DMS53 treated with DMSO at 0.1 percent for 48 hours (cell line): ENCODE measurements around the gene NEDD4L.
"Not testable (repeated sequence)": the region's sequence is repeated elsewhere in the genome, so short reads cannot be mapped to it uniquely, and the experiment has no call there.

Experiments used
- DNase-seq: peaks from one replicate; lab custom pipeline; 2025; ENCODE audit not compliant: unreplicated experiment; lab: John Stamatoyannopoulos, UW

The NEDD4L gene

DNA sequence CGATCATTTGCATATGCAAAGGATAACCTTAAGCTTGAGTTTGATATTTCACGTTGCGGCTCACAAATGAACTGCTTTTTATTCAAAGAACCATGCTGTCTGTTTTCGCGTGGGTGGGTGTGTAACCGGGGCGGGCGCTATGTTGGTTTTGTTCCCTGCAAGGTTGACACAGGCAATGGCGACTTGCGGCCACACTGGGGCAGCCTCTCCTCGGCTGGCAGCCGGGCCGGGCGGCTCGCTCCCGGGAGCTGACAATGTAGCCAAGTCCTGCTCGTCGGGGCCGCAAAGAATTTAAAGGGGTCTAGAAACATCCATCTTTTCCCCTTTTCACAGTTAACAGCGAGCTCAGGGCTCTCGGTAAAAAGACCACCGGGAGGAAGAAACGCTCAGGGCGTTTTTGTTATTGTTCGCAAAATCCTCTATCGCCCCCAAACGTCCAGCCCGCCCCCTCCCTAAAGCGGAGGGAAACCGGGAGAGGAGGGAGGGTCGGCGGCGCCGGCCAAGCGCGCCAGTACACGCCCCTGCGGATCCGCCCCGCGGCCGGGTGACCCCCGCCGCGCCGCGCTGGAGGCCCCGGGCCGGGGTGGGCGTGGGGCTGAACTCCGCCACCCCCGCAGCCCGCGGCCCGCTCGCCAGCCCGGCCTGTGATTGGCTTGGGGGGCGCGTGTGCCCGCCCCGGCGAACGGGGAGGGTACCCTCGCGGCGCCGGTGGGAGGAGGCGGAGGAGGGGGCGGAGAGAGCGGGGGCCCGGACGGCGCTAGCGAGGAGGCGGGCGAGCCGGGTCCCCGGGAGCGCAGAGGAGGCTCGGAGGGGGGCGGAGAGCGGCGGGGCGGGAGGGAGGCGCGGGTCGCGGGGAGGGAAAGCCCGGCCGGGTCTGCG, at the start of gene NEDD4L:
Gene NEDD4L (plus strand): TSS at position 736 of the 879 bp plus-strand sequence. CDS start 435 bp downstream, outside the sequence.
- DNase-seq = peak; percentile 96

DNA sequence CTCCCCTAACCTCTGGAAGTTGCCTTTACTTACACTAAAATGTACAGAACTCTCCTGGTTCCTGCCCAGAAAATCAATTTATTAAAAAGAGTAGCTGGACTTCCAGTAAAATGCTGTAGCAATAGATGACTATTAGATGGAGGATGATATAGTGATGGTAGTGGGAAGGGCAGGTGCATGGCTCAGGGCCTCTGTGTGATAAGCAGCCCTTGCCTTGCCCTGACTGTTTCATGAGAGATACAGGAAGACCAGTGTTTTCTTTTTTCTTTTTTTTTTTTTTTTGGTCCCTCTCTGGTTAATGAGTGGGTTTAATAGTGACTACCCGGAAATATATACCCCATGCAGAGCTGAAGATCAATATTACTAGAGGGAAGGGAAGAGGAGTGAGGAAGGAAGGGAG, 48.7 kb upstream of the NEDD4L start:
- DNase-seq = no peak

DNA sequence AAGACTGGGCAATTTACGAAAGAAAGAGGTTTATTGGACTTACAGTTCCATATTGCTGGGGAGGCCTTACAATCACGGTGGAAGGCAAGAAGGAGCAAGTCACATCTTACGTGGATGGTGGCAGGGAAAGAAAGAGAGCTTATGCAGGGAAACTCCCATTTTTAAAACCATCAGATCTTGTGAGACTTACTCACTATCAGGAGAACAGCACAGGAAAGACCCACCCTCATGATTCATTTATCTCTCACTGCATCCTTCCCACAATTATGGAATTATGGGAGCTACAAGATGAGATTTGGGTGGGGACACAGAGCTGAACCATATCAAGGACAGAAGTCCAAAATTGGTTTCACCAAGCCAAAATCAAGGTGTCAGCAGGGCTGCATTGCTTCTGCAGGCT, 47.1 kb upstream of the NEDD4L start:
- DNase-seq = not testable (repeated sequence)

DNA sequence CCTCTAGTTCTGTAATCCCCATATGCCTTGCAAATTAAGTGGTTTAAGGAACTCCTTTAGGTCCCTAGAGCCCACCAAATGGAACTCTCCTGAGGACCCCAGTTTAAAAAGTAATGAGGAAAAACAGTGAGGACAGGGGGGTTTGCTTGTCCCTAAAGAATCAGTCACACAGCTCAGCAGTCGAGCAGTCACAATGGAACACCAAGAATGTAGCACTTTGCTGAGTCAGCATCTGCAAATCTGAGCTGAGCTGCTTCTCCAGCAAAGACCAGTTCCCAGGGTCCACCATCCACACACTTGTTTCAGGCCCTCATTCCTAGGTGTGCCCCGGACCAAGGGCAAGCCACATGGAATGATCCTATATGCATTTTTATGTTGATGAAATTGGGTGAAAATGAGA, 46.2 kb upstream of the NEDD4L start:
- no peak for DNase-seq

DNA sequence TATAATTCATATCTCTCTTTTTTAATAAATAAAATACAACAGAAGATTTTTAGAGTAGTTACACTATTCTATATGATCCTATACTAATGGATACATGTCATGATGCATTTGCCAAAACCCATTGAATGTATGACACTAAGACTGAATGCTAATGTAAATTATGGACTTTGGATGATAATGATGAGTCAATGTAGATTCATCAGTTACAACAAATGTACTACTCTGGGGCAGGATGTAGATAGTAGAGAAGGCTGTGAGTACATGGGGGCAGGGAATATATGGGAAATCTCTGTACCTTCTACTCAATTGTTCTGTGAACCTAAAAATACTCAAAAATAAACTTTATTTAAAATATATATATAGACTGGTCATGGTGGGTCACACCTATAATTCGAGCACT, 45.6 kb upstream of the NEDD4L start:
- peak; percentile 17 for DNase-seq

DNA sequence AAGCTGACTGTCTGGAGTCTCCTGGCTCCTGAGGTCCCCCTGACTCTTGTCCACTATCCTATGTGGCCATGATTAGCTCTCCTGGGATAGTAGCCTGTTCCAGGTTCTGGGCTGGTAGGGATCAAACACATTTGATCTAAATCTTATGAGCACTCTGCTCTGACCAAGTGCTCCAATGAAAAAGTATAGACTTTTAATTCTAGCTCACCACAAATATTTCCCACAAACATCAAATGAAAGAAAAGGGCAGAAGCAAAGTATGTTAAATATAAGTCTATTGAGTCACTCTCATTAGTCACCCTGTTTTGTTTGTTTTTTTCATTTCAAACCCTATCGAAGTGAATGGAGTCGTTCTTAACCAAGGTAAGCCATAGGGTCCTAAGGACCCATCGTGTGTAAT, 39.7 kb upstream of the NEDD4L start:
- DNase-seq = peak; percentile 54

DNA sequence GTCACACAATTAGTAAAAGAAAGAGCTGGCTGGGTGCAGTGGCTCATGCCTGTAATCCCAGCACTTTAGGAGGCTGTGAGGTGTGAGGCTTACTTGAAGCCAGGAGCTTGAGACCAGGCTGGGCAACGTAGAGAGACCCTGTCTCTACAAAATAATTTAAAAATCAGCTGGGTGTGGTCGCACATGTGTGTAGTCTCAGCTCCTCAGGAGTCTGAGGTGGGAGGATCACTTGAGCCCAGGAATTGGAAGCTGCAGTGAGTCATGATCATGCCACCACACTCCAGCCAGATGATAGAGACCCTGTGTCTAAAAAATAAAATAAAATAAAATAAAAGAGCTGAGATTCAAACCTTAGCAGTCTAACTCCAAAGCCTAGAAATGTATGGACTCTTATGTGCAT, 39.0 kb upstream of the NEDD4L start:
- DNase-seq = no peak

DNA sequence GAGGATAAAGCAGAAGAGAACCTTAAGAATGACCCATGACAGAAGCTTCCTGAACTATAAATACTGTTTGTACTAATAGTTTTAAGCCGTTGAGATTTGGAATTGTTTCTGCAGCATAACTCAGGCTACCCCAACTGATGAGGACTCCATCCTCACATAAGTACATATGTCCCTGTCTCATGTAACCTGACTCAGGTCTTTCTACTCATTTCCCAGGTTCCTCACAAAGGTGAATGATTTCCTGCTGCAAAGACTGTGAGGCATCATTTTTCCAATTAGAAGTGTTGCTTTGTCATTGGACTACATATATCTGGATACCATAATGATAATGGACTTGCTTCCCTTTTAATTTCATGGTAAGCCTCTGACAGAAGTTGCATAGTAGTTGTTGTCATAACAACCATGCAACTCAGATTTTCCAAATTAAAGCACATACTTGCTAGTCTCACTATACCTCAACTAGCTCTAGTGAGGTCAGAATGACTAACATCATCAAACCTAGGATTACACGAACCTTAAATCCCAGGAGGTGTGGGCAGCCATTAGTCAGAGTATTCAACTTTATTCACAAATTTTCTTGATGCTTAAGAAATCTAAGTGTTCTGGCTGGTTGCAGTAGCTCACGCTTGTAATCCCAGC, 38.0 kb upstream of the NEDD4L start:
- DNase-seq = no peak

DNA sequence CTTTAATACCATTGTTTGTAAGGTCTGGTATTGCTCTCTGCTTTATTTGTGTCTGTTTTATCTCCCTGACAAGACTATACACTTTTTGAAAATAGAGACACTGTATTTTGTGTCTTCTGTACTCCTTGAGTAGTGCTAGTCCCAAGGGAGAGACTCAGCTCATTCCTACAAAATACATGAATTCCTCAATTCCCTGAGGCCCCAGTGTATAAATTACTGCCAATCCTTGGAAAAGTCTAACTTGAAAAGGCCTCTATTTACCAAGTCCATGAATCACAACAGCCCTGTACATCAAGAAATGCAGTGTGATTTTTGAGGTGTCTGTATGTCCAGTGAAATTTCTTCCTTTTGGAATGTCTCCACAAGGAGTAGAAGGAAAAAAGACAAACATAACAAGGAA, 34.9 kb upstream of the NEDD4L start:
- DNase-seq = no peak

DNA sequence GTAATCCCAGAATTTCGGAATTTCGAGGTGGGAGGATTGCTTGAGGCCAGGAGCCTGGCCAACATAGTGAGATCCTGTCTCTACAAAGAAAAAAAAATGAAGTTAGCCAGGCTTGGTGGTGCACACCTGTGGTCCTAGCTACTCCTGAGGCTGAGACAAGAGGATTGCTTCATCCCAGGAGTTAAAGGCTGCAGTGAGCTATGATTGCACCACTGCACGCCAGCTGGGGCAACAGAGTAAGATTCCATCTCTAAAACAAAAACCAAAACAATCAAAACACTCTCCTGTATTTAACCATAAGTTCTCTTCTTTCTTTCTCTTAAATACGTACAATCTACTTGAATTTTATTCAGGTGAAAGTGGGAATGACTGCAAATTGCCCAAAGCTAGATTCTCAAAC, 33.8 kb upstream of the NEDD4L start:
- DNase-seq = no peak

DNA sequence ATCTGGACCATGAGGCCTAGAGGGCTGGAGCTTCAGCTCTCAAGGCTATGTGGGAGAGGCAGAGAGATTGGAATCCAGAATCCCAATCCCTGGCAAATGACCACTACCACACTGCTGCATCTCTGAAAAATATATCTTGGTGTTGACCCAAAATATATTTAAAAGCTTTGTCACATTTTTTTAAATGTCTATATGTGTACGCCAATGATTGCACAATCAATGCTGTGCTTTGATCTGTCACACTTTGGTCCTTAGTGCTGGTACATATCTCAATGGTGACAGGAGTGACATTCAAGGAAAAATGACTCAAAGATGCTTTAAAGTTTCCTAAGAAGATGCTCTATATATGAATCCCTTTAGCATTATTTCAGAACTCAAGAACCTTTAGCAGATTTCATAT, 31.7 kb upstream of the NEDD4L start:
- DNase-seq = no peak

DNA sequence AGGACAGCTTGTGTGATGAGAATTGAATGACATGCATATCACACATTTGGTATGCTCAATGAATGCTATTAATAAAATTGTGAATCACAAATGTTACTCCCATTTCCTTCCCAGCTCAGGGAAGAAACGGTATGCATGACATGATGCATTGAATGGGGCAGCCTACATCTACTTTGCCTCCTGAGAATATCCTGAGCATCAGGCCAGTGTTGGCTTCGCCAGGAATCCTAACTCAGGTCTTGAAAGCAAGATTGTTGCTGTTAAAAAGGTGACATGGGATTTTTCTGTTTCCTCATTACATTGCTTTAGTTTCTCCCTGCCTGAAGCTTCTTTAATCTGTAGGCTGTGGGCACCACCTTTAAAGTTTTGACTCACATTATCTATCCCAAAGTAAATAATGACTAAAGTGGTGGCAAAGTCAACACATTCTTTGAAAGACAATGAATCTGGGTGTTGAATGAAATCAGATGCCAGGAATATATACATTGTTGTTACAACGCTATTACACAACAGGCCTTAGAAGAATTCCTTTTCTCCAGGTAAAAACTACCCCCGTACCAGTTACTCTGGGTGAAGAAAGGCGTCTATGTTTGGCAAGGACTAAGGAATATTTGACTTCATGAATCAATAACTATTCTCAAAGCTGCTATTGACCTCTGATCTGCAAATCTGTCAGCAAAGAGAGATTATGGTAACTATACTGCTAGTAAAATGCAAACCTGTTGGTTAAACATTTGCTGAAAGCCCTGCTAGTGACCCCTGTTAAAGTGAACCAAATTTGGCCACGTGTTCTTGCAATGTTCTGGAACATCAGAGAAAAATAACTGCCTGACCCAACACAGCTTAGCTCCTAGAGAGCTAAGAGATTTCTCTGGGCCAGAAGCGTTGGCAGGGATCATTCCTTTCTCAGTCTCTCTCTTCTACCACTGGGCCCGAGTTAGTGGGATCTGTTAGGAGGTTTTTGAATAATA, 30.5 kb upstream of the NEDD4L start:
- DNase-seq = peak; percentile 84

DNA sequence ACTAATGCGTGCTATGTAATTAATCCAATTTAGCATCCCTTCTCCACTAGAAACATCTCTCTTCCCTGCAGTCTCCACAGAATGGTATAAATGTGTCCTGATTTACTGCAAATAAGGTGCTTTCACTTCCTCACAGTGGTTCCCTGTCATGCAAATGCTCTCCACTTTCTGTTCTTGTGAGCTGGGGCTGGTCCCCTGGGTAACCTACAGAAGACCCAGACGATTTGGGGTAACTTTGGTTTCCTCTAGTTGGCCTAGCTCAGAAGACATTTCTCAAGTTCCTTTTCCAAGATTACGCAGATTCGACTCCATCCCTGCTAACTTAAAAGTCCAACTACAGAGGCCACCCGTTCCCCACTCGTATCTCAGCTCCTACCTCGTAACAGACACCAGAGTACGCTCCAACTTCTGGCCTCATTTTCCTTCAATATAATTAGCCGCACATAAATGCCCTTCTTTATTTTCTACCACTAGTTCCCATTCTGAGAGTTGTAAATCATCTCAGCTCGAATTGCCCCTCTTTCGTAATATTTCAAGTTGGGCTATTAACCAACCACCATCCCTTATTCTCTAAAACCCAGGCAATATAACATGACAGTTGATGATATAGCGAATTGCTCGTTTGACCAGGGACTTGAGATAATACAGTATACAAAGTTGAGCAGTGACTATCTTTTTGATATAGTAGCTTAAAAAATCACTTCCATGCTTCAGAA, 28.8 kb upstream of the NEDD4L start:
- DNase-seq = no peak

DNA sequence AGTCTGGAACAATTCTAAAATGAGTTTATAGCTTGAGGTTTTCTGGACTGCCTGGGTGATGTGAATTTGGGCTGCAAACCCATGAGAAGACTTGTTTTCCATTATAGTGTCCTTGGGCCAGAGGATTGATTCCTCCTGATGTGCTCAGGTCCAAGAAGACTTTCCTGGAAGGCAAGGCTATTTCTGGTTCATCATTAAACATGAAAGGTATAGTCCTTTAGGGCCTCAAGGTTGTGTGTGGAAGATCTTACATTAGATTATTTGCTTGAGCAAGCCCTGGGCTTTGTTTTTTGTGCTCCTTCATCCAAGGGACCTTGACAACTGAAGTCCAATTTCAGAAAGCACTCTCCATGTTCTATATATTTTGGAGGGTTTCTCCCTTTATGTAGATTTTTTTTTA, 26.8 kb upstream of the NEDD4L start:
- no peak for DNase-seq

DNA sequence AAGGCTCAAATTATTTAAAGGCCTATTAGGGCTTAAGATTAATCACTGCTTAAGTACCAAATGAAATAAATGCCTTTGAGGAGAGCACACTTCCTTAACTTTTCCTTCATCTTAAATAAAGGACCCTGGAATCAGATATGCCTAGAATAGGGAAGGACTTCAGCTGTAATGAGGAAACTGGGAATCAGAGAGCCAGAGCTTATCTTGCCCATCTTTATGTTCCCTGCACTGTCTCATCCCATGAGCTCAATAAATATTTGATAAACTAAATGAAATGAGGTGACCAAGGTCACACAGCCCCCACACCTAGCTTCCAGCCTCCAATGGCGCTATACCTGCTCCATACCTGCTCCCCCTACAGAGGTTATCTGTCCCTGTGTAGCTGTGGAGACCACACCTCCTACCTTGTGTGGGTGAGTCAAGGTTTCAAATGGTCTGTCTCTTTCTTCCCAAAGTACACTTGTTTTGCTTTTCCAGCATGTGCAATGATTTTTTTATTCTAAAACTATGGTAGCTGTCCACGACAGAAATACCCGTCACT, 23.4 kb upstream of the NEDD4L start:
- no peak for DNase-seq

DNA sequence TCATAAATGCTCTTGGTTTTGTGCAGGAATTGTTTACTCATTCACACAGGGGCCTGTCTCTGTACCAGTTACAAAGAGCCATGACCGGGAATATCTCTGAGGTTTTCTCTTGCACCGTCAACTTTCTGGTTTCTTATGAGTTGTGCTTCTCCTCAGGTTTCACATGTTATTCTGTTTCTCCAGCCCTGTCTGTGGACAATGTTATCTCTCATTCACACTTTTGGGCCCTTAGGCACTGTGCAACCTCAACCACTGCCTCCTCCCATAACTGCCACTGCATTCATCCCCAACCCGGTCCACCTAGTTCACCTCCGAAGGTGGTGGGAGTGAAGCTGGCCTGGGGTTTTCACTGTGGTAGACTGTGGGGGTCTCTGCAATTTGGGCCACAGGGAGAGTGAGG, 22.5 kb upstream of the NEDD4L start:
- no peak for DNase-seq

DNA sequence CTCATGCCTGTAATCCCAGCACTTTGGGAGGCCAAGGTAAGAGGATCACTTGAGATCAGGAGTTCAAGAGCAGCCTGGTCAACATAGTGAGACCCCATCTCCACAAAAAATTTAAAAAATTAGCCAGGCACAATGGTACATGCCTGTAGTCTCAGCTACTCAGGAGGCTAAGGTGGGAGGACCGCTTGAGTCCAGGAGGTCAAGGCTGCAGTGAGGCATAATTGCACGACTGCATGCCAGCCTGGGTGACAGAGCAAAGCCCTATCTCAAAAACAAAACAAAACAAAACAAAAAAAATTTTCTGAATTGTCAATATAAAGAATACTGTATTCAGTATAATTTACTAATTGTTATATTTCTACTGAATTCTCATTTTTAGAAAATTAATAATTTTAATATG, 20.9 kb upstream of the NEDD4L start:
- DNase-seq = no peak

DNA sequence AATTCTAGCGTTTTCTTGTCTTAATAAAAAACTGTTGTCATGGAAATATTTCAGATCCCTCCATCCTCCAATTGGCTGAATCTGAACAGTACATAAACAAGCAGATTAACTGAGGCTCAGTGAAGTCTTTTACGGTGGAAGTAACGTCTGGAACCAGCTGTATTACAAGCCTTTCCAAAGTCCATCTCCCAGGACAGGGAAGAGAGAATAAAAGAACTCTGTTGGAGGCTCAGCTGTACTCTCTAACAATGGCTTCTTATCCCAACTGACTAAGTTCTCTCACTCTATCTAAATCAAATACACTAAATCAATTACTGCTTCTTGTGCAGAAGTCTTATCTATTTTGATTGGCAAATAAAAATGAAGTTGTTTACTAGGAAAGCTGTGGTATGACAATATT, 19.9 kb upstream of the NEDD4L start:
- no peak for DNase-seq

DNA sequence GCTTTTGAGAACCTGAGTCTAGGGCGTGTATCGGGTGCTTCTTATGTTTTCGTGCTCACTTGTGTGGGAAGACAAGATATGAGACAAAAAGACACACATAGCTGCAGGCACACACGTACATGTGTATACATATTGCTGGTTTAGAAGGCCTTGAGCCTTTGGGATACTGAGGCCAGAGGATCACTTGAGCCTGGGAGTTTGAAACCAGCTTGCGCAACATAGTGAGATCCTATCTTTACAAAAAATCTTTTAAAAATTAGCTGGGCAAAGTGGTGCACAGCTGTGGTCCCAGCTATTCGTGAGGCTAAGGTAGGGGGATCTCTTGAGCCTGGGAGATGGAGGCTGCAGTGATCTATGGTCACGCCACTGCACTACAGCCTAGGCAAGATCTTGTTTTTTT, 18.8 kb upstream of the NEDD4L start:
- no peak for DNase-seq

DNA sequence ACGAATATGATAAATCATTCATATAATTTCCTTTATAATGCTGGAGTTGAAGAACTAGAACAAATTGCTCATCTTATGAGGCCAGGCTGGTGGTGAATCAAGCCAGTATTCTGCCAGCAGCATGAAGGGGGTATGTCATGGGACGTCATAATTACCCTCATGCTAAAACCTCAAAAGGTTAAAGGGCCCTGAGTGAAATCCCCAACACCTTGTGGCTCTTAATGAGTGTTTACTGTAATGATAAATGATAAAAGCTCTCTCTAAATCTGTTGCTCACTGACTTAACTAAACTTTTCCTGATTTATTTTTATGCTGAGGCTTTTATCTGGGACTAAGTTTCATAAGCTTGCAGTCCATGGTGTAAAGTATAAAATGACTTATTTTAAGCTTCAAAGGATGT, 18.3 kb upstream of the NEDD4L start:
- DNase-seq = no peak

DNA sequence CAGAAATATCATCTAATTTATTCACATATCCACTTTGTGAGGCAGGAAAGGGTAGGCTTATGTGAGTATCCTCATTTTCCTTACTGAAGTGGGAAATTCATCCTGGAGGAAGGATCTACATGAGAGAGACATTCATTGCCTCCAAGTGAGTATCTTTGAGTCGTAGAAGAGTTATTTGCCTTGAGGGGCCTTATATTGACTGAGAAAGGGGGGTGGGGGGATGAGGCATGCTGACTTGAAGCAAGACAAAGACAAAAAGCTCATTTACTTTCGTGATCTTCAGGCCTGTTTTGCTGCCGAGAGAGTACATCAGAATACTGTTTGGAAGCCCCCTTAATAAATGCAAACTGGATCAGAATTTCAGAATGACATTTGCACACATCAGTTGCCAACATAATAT, 17.6 kb upstream of the NEDD4L start:
- DNase-seq = no peak
